Stimulated activated CD4-positive, alpha-beta T cell treated with anti-CD3 and anti-CD28 coated beads, Interleukin-4, amount 100 ng/mL, for 1 hour (primary cell): ENCODE measurements around the gene ARHGEF37.

Experiments used
- DNase-seq: peaks from one replicate; pipeline ENCODE4 v3.0.0-alpha.2; 2020

ARHGEF37 gene

GRCh38 chr5:149604321-149604720 is 23.0 kb downstream of the ARHGEF37 start:
- no peak for DNase-seq

- no peak for DNase-seq
Measured at GRCh38 chr5:149605354-149605997, 24.2 kb downstream of the ARHGEF37 start.

- DNase-seq, result no peak
Measured at GRCh38 chr5:149605998-149606724, 24.9 kb downstream of the ARHGEF37 start.

GRCh38 chr5:149608936-149609545 is 27.7 kb downstream of the ARHGEF37 start:
- no peak for DNase-seq

- no peak for DNase-seq
Measured at GRCh38 chr5:149609640-149610219, 28.4 kb downstream of the ARHGEF37 start.

- no peak for DNase-seq
Measured at GRCh38 chr5:149610589-149611255, 29.4 kb downstream of the ARHGEF37 start.

- no peak for DNase-seq
Measured at GRCh38 chr5:149611326-149611725, 30.0 kb downstream of the ARHGEF37 start.

- no peak for DNase-seq
Measured at GRCh38 chr5:149614034-149614907, 33.0 kb downstream of the ARHGEF37 start.

GRCh38 chr5:149615976-149616375 is 34.7 kb downstream of the ARHGEF37 start:
- DNase-seq, result no peak

GRCh38 chr5:149616727-149617285 is 35.5 kb downstream of the ARHGEF37 start:
- DNase-seq, result no peak

- DNase-seq, result no peak
Measured at GRCh38 chr5:149617760-149618306, 36.5 kb downstream of the ARHGEF37 start.

- no peak for DNase-seq
Measured at GRCh38 chr5:149618581-149619248, 37.4 kb downstream of the ARHGEF37 start.

GRCh38 chr5:149621415-149622098 is 40.3 kb downstream of the ARHGEF37 start:
- DNase-seq, result no peak

GRCh38 chr5:149622466-149622865 is 41.2 kb downstream of the ARHGEF37 start:
- DNase-seq, result no peak

GRCh38 chr5:149623473-149623872 is 42.2 kb downstream of the ARHGEF37 start:
- no peak for DNase-seq

- DNase-seq, result no peak
Measured at GRCh38 chr5:149627070-149627469, 45.8 kb downstream of the ARHGEF37 start.

- no peak for DNase-seq
Measured at GRCh38 chr5:149628221-149628620, 46.9 kb downstream of the ARHGEF37 start.

- DNase-seq, result no peak
Measured at GRCh38 chr5:149628846-149629388, 47.6 kb downstream of the ARHGEF37 start.

GRCh38 chr5:149629421-149629820 is 48.1 kb downstream of the ARHGEF37 start:
- no peak for DNase-seq

- no peak for DNase-seq
Measured at GRCh38 chr5:149630337-149630736, 49.0 kb downstream of the ARHGEF37 start.
